Smooth muscle cell of trachea (primary cell): ENCODE measurements around the gene CCNA2. TPM values are rescaled to one million over a fixed set of nuclear protein-coding genes. Genes with fewer than 3 reads are reported as not detected.

Experiments
- total RNA-seq: library from RNA; depleted of rRNA; stranded (reverse); fragments of >200 nt; gene quantifications from 2 replicates; pipeline ENCODE4 v1.2.1, GENCODE V29; 2014

CCNA2 gene
- 4.1 and 71.1 TPM in 2 replicates for total RNA-seq

GRCh38 chr4:121823505-121824170 is at the start of gene CCNA2:
Gene CCNA2, minus strand, starts transcription at chr4:121823883. Its CDS starts 255 bp downstream, at chr4:121823628.

GRCh38 chr4:121869841-121870822 is 46.4 kb upstream of the CCNA2 start, which contains the start of gene BBS7:
Gene BBS7, minus strand, starts transcription at chr4:121870474. Its CDS starts 161 bp downstream, at chr4:121870313.

GRCh38 chr4:121800961-121801714 is 22.5 kb downstream of the CCNA2 start, which contains the start of gene EXOSC9:
Gene EXOSC9, plus strand, starts transcription at chr4:121801323. Its CDS starts 102 bp downstream, at chr4:121801425.

Other genes starting within 250 kb of the CCNA2 start
- 1,075 and 1,296 TPM in 2 replicates for gene ANXA5, start 126.9 kb downstream of the CCNA2 start, total RNA-seq
- gene SMIM43, start 58.7 kb downstream of the CCNA2 start, total RNA-seq = 3.9 and 6.6 TPM in 2 replicates
- gene EXOSC9, start 22.6 kb downstream of the CCNA2 start, total RNA-seq = 14.2 and 40.7 TPM in 2 replicates
- 20.3 and 34.3 TPM in 2 replicates for gene BBS7, start 46.6 kb upstream of the CCNA2 start, total RNA-seq
- gene TRPC3, start 128.2 kb upstream of the CCNA2 start, total RNA-seq = 0.44 and 0.50 TPM in 2 replicates